HUES6 (cell line): ENCODE data around the gene SI.
A peak's percentile ranks its signal among the peaks of the same experiment; 100 is the strongest.
"Not testable (repeated sequence)": the region's sequence is repeated elsewhere in the genome, so short reads cannot be mapped to it uniquely, and the experiment has no call there.

Source experiments
- H3K27ac ChIP-seq: 2 replicates; pipeline ENCODE4 v1.7.0; 2013; ENCODE audit warnings: low read depth, mild to moderate bottlenecking, low read length, inconsistent platforms
- H3K27me3 ChIP-seq: 2 replicates; pipeline ENCODE4 v1.6.1; 2013; ENCODE audit warnings: low read length; ENCODE audit not compliant: control insufficient read depth, insufficient read depth
- H3K36me3 ChIP-seq: 2 replicates; pipeline ENCODE4 v1.6.1; 2013; ENCODE audit warnings: low read length; ENCODE audit not compliant: control insufficient read depth, insufficient read depth
- H3K4me1 ChIP-seq: 2 replicates; pipeline ENCODE4 v1.6.1; 2013; ENCODE audit warnings: low read length; ENCODE audit not compliant: control insufficient read depth, insufficient read depth
- H3K4me3 ChIP-seq: 2 replicates; pipeline ENCODE4 v1.5.1; 2013; ENCODE audit warnings: low read depth, low read length
- H3K9ac ChIP-seq: one replicate; pipeline ENCODE4 v1.6.1; 2013; ENCODE audit warnings: mild to moderate bottlenecking, low read length
- H3K9me3 ChIP-seq: 2 replicates; pipeline ENCODE4 v1.6.1; 2013; ENCODE audit warnings: low read depth, low read length; ENCODE audit not compliant: control insufficient read depth, insufficient read depth

Gene SI

DNA sequence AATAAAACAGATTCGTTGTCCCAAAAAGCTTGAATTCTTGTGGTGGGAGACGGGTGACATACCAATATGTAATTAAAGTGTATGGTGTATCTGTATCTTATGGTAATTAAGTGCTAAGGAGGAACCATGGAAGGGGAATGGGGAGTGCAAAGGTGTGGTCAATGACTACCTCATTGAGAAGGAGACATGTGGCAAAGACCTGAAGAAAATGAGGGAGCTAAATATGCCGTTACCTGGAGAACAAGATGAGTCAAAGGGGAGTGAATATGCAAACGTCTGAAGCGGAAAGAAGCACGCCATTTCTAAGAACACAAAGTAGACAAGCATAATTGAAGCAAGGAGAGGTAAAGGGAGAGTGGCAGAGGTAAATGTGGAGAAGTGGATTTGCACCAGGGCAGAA is 115.7 kb downstream of the SI start:
- no peaks in the 10 kb centered on the region for H3K4me1 ChIP-seq
- no peak overlapping the region for H3K9ac ChIP-seq
- no peaks in the 10 kb centered on the region for H3K27me3 ChIP-seq
- H3K36me3 ChIP-seq, result no peaks in the 10 kb centered on the region
- no peak overlapping the region for H3K4me3 ChIP-seq
- H3K9me3 ChIP-seq, result no peaks in the 10 kb centered on the region
- H3K27ac ChIP-seq, result no peak overlapping the region

DNA sequence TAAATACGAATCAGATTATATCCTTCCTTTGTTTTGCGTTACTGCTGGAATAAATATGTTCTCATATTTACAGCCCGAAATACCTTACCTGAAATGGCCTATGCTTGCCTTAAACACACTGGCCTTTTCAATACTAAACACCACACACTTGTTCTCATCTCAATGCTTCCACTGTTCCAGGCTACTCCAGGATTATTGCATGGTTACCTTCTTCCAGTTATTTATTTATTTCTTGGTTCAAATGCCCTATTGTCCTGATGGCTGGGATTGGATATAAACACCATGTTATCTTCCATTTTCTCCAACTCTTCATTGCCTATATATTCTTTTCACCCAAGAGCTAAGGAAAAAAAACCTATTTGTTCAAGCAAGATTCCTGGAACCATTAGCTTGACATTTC is 125.3 kb downstream of the SI start:
- no peaks in the 10 kb centered on the region for H3K9me3 ChIP-seq
- H3K9ac ChIP-seq, result no peak overlapping the region
- H3K27me3 ChIP-seq, result no peaks in the 10 kb centered on the region
- no peaks in the 10 kb centered on the region for H3K36me3 ChIP-seq
- no peak overlapping the region for H3K4me3 ChIP-seq
- H3K27ac ChIP-seq, result peak overlapping the region; percentile 33; the same call in 1 of the 2 replicates
- peaks cover 4% of the 10 kb centered on the region; the same call in 1 of the 2 replicates for H3K4me1 ChIP-seq

DNA sequence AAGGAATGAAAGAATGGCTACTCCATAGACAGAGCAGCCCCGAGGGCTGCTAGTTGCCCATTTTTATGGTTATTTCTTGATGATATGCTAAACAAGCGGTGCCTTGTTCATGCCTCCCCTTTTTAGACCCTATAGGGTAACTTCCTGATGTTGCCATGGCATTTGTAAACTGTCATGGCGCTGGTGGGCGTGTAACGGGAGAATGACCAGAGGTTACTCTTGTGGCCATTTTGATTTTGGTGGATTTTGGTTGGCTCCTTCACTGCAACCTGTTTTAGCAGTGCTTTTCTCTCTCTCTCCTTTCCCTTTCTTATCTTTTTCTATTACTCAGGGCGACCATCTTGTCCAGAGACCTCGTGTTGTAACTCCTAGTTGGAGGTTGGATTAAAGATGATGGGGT is 126.9 kb downstream of the SI start:
- H3K27me3 ChIP-seq, H3K4me3 ChIP-seq, H3K36me3 ChIP-seq, H3K9ac ChIP-seq, H3K9me3 ChIP-seq, H3K4me1 ChIP-seq, H3K27ac ChIP-seq: not testable (repeated sequence)

DNA sequence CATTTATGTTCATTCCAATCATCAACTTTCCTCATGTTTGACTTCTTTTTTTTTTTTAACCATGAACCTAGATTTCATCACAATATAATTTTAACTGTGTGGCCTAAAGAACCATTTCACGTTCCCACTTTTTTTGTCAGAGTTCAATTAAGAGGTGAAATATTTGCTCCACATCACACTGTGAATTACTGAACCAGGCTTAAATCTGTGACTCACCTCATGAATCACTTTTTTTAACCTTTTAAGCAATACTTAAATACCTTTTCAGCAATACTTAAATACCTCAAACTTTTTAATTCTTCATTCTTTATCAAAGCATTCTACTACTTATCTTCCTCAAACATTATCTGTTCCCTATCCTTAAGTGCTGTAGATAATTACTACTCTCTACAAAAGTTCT is 137.6 kb downstream of the SI start:
- peaks cover 9% of the 10 kb centered on the region for H3K9me3 ChIP-seq
- peaks cover 4% of the 10 kb centered on the region; the same call in 1 of the 2 replicates for H3K4me1 ChIP-seq
- H3K27ac ChIP-seq, result no peak overlapping the region
- H3K4me3 ChIP-seq, result no peak overlapping the region
- no peaks in the 10 kb centered on the region for H3K27me3 ChIP-seq
- no peak overlapping the region for H3K9ac ChIP-seq
- H3K36me3 ChIP-seq, result no peaks in the 10 kb centered on the region

DNA sequence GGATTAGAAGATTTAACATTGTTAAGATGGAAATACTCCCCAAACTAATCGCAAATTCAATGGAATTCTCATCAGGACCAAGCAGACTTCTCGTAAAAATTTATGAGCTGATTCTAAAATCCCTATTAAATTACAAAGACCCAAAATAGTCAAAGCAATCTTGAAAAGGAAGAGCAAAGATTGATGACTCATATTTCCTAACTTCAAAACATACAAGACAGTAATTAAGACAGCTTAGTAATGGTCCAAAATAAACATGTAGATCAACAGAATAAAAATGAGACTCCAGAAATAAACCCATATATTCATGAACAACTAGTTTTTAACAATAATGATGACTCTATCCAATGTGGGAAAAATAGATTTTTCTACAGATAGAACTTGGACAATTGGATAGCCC is 148.7 kb downstream of the SI start:
- H3K4me3 ChIP-seq, result no peak overlapping the region
- H3K27me3 ChIP-seq, result no peaks in the 10 kb centered on the region
- H3K4me1 ChIP-seq, result no peaks in the 10 kb centered on the region
- no peaks in the 10 kb centered on the region for H3K9me3 ChIP-seq
- no peaks in the 10 kb centered on the region for H3K36me3 ChIP-seq
- no peak overlapping the region for H3K9ac ChIP-seq
- no peak overlapping the region for H3K27ac ChIP-seq
